GM21619 (cell line): ENCODE measurements around the gene CELSR1.
"Not testable (repeated sequence)": the region's sequence is repeated elsewhere in the genome, so short reads cannot be mapped to it uniquely, and the experiment has no call there.

Source experiments
- ATAC-seq: cut with Tn5 transposase; IDR thresholded peaks from one replicate; pipeline ENCODE4 v1.9.1; 2021; ENCODE audit not compliant: unreplicated experiment

Gene CELSR1

GRCh38 chr22:46401370-46401769 lies 136.1 kb downstream of the CELSR1 start:
- no peak for ATAC-seq

GRCh38 chr22:46399251-46400024 lies 138.0 kb downstream of the CELSR1 start:
- ATAC-seq, result no peak

DNA sequence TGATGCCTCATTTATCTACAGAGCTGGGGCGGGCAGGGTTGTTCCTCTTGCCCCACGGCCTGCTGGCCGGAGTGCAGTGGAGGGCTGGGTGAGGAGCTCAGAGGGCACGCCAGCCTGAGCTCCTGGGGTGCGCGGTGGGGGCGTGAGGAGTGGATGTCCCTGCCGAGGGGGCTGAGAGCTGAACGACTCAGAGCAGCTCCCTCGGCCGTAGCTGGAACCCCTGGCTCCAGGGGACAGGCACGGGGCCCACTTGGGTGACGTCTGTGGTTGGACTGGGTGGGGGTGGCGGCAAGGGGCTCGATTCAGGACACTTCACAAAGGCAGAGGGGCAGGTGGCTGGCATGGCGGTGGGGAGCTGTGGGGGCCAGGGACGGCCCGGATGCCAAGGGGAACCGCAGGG lies 139.5 kb downstream of the CELSR1 start:
- no peak for ATAC-seq

- ATAC-seq, result no peak
Observed at GRCh38 chr22:46397514-46397913, 139.9 kb downstream of the CELSR1 start.

DNA sequence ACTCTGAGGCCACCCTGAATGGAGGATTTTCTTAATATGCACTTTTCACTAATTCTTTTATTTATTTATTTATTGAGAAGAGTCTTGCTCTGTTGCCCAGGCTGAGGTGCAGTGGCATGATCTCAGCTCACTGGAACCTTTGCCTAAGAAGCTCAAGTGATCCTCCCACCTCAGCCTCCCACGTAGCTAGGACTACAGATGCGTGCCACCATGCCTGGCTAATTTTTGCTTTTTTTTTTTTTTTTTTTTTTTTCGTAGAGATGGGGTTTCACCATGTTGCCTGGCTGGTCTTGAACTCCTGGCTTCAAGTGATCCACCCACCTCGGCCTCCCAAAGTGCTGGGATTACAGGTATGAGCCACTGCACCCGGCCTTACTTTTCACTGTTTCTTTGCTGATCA lies 140.4 kb downstream of the CELSR1 start:
- not testable (repeated sequence) for ATAC-seq

GRCh38 chr22:46395145-46395544 lies 142.3 kb downstream of the CELSR1 start:
- no peak for ATAC-seq

DNA sequence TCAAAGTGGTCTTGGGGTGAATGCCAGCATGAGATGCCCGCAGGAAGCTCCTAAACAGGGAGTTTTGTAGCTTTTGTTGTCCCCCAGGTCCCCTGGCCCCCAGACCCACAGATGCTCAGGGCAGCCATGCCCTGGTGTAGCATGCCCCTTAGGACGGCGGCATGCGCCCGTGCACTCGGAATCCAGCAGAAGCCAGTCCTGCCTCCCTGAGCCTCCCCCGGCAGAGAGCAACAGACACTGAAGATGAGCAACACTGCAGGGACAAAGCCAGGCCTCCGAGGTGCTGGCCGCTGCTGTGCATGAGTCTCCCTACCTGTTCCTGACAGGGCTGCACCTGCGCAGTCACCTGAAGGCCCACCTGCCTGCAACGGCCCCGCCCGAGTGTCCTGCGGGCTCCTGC lies 142.8 kb downstream of the CELSR1 start:
- ATAC-seq, result no peak

GRCh38 chr22:46393873-46394272 lies 143.5 kb downstream of the CELSR1 start:
- ATAC-seq, result no peak

- no peak for ATAC-seq
Observed at GRCh38 chr22:46392137-46392844, 145.1 kb downstream of the CELSR1 start.

GRCh38 chr22:46391486-46392136 lies 145.8 kb downstream of the CELSR1 start:
- no peak for ATAC-seq

DNA sequence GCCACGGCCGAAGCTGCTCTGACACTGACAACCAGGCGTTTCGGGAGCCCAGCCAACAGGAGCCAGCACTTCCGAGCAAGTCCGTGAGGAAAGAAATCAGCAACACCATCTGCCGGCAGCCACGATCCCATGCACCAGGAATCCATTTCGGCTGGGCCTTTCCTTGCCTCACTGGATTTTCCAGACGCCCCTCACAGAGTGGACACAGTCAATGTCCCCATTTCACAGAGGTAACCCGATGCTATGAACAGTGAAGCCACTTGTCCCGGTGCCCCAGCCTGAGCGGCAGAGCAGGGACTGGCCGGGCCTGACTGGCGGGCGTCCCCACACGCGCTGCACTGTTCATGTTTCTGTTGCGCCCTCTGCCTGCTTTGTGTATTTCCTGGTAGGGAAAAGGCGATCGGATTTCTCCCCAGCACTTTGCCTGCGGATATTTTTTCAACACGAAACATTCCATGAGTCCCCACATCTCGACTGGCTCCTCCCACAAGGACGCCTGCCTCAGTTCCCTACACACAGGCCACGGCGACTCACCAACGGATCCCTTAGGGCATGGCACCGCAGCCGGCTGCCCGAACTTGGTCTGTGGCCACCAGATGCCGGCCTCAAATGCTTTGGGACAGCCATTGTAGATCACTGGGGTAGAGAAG lies 146.6 kb downstream of the CELSR1 start:
- no peak for ATAC-seq

DNA sequence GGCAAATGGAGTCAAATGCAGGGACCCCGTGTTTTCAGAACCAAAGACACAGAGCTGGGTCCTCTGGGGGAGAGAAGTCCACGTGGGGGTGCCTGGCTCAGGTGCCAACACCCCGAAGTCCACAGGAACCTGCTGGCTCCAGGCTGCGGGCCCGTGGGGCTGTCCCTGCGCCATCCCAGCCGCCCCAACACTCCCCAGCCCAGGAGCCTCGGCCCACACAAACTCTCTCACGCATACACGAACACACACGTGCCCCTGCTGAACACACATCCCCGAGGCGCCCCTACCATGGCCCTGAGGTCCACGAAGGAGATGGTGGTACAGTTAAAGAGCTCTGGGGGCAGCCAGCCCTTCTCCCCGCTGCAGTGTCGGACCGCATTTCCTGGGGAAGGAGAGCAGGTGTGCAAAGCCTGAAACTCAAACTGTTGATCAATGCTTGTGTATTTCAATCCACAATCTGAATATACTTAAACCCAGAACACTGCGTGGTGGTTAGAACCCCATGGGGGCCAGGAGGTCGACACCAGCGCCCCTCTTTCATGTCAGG lies 147.2 kb downstream of the CELSR1 start:
- ATAC-seq, result no peak

DNA sequence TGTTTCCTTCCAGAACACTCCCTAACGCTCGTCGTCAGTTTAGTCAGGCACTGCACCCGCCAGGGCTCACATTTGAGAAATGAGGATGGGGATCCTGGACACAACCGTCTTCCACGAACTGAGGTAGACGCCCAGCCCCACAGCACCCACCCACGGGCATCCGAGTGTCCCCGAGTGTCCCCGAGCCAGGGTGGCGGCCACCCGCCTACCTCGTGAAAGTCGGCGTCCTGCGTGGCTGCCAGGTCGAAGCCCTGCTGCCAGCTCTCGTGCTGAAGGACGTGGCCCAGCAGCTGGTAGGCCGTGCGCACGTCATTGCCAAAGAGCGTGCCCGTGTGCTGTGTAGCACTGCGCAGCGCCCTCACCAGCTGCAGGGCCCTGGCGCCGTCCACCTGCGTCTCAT lies 148.3 kb downstream of the CELSR1 start:
- ATAC-seq, result no peak

DNA sequence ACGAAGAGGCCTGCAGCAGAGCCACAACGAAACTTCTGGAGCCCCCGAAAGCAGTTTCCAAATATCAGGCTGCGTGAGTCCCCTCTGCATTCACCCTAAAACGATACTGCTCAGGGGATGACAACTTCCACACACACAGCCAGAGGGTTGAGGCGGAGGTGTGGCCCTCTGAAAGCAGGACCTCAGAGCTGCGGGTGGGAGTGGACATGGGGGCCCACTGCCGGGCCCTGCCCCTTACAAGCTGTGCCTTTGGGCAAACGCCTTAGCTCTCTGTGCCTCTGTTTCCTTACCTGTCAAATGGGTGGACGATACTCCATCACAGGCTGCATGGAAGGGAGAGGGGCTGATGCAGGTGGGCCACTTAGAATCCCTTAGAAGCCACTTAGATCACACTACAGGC lies 148.8 kb downstream of the CELSR1 start:
- ATAC-seq, result no peak

GRCh38 chr22:46387748-46388147 lies 149.7 kb downstream of the CELSR1 start:
- ATAC-seq, result no peak

DNA sequence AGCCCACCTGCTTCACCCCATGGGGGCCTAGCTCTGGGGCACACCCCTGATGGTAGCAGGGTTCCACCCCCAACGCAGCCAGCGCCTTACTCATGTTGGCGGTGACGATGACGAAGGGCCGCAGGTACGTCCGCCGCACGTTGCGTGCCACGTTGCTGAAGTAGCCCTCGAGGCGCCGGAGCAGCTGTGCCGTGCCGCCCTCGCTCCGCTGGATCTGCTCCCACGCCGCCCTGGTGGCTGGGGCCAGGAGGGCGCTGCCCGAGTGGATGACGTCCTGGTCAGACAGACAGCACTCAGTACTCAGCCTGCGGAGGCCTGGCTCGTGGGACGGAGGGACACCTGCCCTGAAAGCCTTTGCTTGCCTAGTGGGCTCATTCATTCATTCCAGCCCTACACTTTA lies 151.1 kb downstream of the CELSR1 start:
- ATAC-seq, result no peak

GRCh38 chr22:46382524-46382923 lies 154.9 kb downstream of the CELSR1 start:
- no peak for ATAC-seq

DNA sequence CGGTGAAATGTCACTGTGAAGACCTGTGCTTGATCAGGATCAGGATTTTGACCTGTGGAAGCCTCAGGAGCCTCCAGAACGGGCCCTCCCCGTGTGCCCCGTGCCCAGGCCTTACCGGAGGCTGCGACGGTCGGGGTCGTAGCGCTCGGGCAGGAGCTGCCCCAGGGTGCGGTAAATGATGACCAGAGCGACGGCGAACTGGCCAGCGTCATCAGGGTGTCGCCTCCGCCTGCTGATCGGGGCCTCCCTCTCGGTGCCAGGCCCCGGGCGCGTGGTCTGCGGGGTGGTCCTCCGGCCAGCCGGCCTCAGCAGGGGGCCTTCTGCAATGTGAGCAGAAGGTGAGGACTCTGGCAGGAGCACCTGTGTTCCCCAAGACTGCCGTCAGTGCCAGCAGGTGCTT lies 155.7 kb downstream of the CELSR1 start:
- no peak for ATAC-seq

- no peak for ATAC-seq
Observed at GRCh38 chr22:46381142-46381541, 156.3 kb downstream of the CELSR1 start.

- ATAC-seq, result no peak
Observed at GRCh38 chr22:46380581-46380980, 156.8 kb downstream of the CELSR1 start.

GRCh38 chr22:46380069-46380468 lies 157.4 kb downstream of the CELSR1 start:
- ATAC-seq, result no peak
